ENCODE measurements around the gene AFAP1. TPM values are rescaled to one million over a fixed set of nuclear protein-coding genes. Genes with fewer than 3 reads are reported as not detected.

Gene AFAP1
- total RNA-seq, 2 donors from 2014 or later: 9.6 to 35.3 TPM

DNA sequence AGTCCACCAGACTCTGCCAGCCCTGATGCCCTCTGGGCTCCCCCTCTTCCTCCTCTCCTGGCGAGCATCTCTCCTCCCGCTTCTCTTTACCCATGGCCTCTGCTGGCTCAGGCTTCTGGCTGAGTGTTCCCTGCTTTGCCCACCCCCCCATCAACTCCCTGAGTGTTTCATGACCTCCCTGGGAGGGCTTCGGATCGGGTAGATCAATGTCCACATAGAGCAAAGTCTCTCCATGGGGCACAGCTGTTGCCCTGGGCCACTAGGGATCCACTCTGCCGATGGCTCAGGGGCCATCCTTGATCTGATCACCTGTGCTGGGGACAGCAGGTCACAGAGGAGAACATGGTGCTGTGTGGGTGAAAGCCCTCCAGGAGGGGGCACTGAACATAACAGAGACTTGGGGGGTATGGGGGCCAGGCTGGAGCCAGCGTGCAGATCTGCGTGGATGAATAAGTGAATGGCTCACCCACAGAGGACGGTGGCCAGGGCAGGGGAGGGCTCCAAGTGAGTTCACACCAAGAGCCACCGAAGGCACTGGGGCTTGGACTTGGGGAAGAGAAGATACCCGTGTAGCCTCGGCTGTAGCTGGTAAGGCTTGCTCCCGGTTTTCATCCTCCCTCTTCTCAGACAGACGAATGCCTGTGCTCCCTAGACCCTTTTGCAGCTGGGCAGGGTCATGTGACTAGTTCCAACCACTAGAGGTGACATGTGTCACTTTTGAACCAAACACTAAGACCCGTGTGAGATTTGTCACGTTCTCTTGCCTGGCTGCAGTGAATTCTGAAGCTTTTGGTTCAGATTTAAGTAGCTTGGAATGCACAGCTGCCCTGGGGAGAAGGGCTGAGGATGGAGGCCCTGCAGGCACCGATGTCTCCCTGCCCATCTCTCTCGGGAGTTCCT is 23.2 kb upstream of the AFAP1 start:
- TF ChIP-seq CTCF (IDR thresholded peaks at IDR 0.05): no peak
- no peak for TF ChIP-seq POLR2A (IDR thresholded peaks at IDR 0.05)
- no peaks in the 10 kb centered on the region for H3K36me3 ChIP-seq (replicated peaks in 1 of 2; ENCODE audit: insufficient read depth in 1 of 2, low read depth in 2 of 2)
- ATAC-seq (no peak), DNase-seq (no peak)
- no peaks in the 10 kb centered on the region for H3K9me3 ChIP-seq
- no peak overlapping the region for H3K4me3 ChIP-seq
- intact Hi-C loops (cut with DNase I): no loop called here
- peaks cover 23% of the 10 kb centered on the region for H3K4me1 ChIP-seq
- 85 to 88% methylated on average over 13 to 16 of the region's 17 CpGs for WGBS, 2 donors
- no peaks in the 10 kb centered on the region for H3K27me3 ChIP-seq
- no peak overlapping the region for H3K27ac ChIP-seq

- peak overlapping the region in 3 of 4 donors; percentile 58 to 76 (median 59) for H3K27ac ChIP-seq
Measured at GRCh38 chr4:7960790-7961655, 21.4 kb upstream of the AFAP1 start.

DNA sequence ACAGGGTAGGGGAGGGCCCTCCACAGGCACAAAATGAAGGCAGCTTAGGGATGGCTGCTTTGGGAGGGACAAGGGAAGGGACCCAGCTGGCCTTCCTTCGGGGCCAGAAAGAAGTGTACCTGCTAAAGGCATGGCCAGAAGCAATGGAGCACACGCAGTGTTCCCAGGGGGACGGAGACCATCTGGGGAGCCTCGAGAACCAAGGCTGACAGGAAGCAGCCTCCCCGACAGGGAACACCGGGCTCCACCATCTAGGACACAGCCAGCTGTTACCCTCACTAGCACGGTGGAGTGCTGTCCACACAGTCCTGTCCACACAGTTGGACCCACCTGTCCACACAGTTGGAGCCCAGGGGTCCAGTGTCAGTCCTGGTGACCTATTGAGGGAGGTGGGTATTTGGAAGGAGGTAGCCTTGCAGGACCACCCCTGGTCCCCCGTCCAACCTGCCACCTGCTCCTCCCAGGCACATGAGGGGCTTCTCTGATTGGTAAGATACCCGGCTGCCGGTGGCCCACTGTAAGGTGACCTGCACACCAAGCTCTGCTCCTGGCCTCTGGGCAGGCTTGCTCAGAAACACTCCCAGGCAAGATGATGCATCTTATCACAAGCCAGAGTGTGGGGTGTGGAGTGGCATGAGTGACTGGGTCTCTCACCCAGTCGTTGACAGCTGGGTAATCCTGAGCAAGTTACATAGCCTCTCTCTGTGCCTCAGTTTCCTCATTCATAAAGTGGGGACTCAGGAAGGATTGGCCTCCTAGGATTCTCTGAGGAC is 20.5 kb upstream of the AFAP1 start:
- ATAC-seq: peak; percentile 7
- H3K27ac ChIP-seq: peak overlapping the region in 3 of 4 donors; percentile 58 to 76 (median 59)
- TF ChIP-seq POLR2A (IDR thresholded peaks at IDR 0.05) (no peak), CTCF (IDR thresholded peaks at IDR 0.05) (no peak)
- H3K36me3 ChIP-seq (replicated peaks in 1 of 2; ENCODE audit: insufficient read depth in 1 of 2, low read depth in 2 of 2): no peaks in the 10 kb centered on the region
- H3K4me1 ChIP-seq: peaks cover 33% of the 10 kb centered on the region
- 70 to 75% methylated on average over 6 to 11 of the region's 11 CpGs for WGBS, 2 donors
- no peak for DNase-seq
- H3K27me3 ChIP-seq: no peaks in the 10 kb centered on the region
- no peak overlapping the region for H3K4me3 ChIP-seq
- intact Hi-C loops (cut with DNase I): no loop called here
- H3K9me3 ChIP-seq: no peaks in the 10 kb centered on the region

More at GRCh38 chr4:7960790-7961655, 21.4 kb upstream of the AFAP1 start:
- DNase-seq: peak in 3 of 4 donors; percentile 52 to 67 (median 62)
- H3K36me3 ChIP-seq (replicated peaks in 1 of 2; ENCODE audit: insufficient read depth in 1 of 2, low read depth in 2 of 2): no peaks in the 10 kb centered on the region
- no peak overlapping the region for H3K4me3 ChIP-seq
- H3K9me3 ChIP-seq: no peaks in the 10 kb centered on the region
- ATAC-seq: peak; percentile 51
- TF ChIP-seq CTCF (IDR thresholded peaks at IDR 0.05) (no peak), POLR2A (IDR thresholded peaks at IDR 0.05) (no peak)
- WGBS, 2 donors: 51 to 63% methylated on average over 16 to 19 of the region's 19 CpGs
- intact Hi-C loops (cut with DNase I): no loop called here
- no peaks in the 10 kb centered on the region for H3K27me3 ChIP-seq
- peaks cover 33% of the 10 kb centered on the region for H3K4me1 ChIP-seq

DNA sequence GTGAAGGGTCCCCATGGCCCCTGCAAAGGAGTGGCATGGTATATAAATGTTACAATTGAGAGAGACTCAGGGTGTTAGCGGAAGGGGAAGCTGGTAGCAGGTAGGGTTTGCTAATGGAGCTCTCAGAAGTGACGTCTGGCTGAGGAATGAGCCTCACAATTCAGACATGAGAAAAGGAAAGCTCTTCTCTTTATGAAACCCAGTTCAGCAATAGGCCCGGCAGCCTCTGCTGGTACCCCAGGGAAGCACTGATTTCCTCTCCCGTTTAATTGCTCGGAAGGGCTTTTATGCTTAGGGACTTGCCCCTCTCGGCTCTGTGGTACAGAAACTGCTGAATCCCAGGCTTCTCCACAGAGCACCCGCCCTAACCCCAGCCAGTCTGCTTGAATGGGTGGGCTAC is 19.4 kb upstream of the AFAP1 start:
- 86 to 92% methylated on average over 7 of the region's 7 CpGs for WGBS, 2 donors
- no peak for TF ChIP-seq POLR2A (IDR thresholded peaks at IDR 0.05)
- no peak for TF ChIP-seq CTCF (IDR thresholded peaks at IDR 0.05)
- peaks cover 27% of the 10 kb centered on the region for H3K4me1 ChIP-seq
- intact Hi-C loops (cut with DNase I): no loop called here
- no peaks in the 10 kb centered on the region for H3K36me3 ChIP-seq (replicated peaks in 1 of 2; ENCODE audit: insufficient read depth in 1 of 2, low read depth in 2 of 2)
- no peak overlapping the region for H3K4me3 ChIP-seq
- H3K27me3 ChIP-seq: no peaks in the 10 kb centered on the region
- H3K27ac ChIP-seq: no peak overlapping the region
- no peak for DNase-seq
- no peaks in the 10 kb centered on the region for H3K9me3 ChIP-seq
- no peak for ATAC-seq
